Lung (tissue), 12 donors: Measurements from ENCODE around the gene LIMS2. TPM values are rescaled to one million over a fixed set of nuclear protein-coding genes. Genes with fewer than 3 reads are reported as not detected.

Experiments used
- ATAC-seq: fragments of 200-7000 bp; cut with Tn5 transposase; one replicate; pipeline ENCODE4 v1.9.1; 2020; ENCODE audit warnings: moderate number of reproducible peaks; ENCODE audit not compliant: insufficient read depth, low FRiP score
- DNase-seq, 3 donors: peaks; one replicate each; pipeline ENCODE4 v3.0.0-alpha.2; 2013 to 2017
- H3K27ac ChIP-seq, 2 donors: one replicate each; pipeline ENCODE4 v1.5.1; 2013; ENCODE audit warnings: mild to moderate bottlenecking in 2 of 2, moderate library complexity in 2 of 2, control low read depth in 1 of 2, inconsistent platforms in 1 of 2, low read depth in 1 of 2, low read length in 1 of 2
- H3K27me3 ChIP-seq, 3 donors: one replicate each; pipeline ENCODE4 v1.5.1; 2013; ENCODE audit warnings: low read length in 2 of 3; ENCODE audit not compliant: control insufficient read depth in 3 of 3, insufficient read depth in 3 of 3
- H3K36me3 ChIP-seq, 4 donors: one replicate each; pipeline ENCODE4 v1.5.1; 2013; ENCODE audit warnings: low read length in 4 of 4, mild to moderate bottlenecking in 1 of 4, moderate library complexity in 1 of 4; ENCODE audit not compliant: control insufficient read depth in 4 of 4, insufficient read depth in 4 of 4
- H3K4me1 ChIP-seq, 5 donors: one replicate each; pipeline ENCODE4 v1.5.1; 2013; ENCODE audit warnings: low read length in 5 of 5, mild to moderate bottlenecking in 2 of 5, moderate library complexity in 1 of 5; ENCODE audit not compliant: control insufficient read depth in 5 of 5, insufficient read depth in 5 of 5
- H3K4me3 ChIP-seq: one replicate; pipeline ENCODE4 v1.5.1; 2013; ENCODE audit warnings: mild to moderate bottlenecking, control low read depth, moderate library complexity
- H3K9ac ChIP-seq, 2 donors: one replicate each; pipeline ENCODE4 v1.5.1; 2013; ENCODE audit warnings: low read length in 2 of 2, control low read depth in 1 of 2; ENCODE audit not compliant: insufficient read depth in 1 of 2
- H3K9me3 ChIP-seq, 4 donors: one replicate each; pipeline ENCODE4 v1.5.1; 2013; ENCODE audit warnings: low read length in 3 of 4, mild to moderate bottlenecking in 1 of 4, moderate library complexity in 1 of 4; ENCODE audit not compliant: control insufficient read depth in 4 of 4, insufficient read depth in 3 of 4
- CTCF ChIP-seq: IDR thresholded peaks from 2 replicates; pipeline ENCODE4 v1.5.1; 2012; ENCODE audit warnings: mild to moderate bottlenecking; ENCODE audit errors: control extremely low read depth, extremely low read depth
- WGBS, 2 donors: extraction: QIAGEN DNeasy Blood & Tissue Kit; methylation state at CpG; one replicate each; pipeline ENCODE4 v1.1.7; 2013; 5-methylcytosine and 5-hydroxymethylcytosine counted together
- polyA plus RNA-seq, 2 donors: library from polyadenylated mRNA; stranded (reverse); fragments of 200-250 nt; gene quantifications; one replicate each; pipeline ENCODE4 v1.2.1, GENCODE V29; 2013
- total RNA-seq, 2 donors: library from RNA; depleted of rRNA in 1 of 2; stranded (reverse); fragments of >200 nt in 1 of 2; gene quantifications; one replicate each; pipeline ENCODE4 v1.2.1, GENCODE V29; 2014 to 2021
- donor health status: control.
- donor health status: control.
- donor health status: Bipolar disorder and iron deficiency.
- donor health status: healthy.
- donor health status: DM: yes; HTN: yes; CAD: no.

Gene LIMS2
- total and polyA plus RNA-seq, 4 donors: 22.2 to 138 (median 80.4) TPM

- Histone ChIP-seq H3K27me3 (no peaks in the 10 kb centered on the region), H3K4me3 (no peak overlapping the region), H3K9me3 (no peaks in the 10 kb centered on the region), H3K36me3 (peaks cover 5 to 29% (median 11%) of the 10 kb centered on the region in 4 donors), H3K9ac (no peak overlapping the region), H3K4me1 (peaks cover 6 to 55% (median 27%) of the 10 kb centered on the region in 5 donors), H3K27ac (no peak overlapping the region)
- TF ChIP-seq CTCF: no peak
- DNase-seq: peak; percentile 86 to 93 (median 92)
- no peak for ATAC-seq
- WGBS, 2 donors: 83 to 87% methylated on average over 9 of the region's 9 CpGs
Observed at GRCh38 chr2:127707890-127708648, 32.7 kb upstream of the LIMS2 start.

GRCh38 chr2:127706215-127706990, 31.1 kb upstream of the LIMS2 start:
- peak overlapping the region in 1 of 2 donors; percentile 74 for H3K27ac ChIP-seq
- no peaks in the 10 kb centered on the region for H3K9me3 ChIP-seq
- no peaks in the 10 kb centered on the region for H3K27me3 ChIP-seq
- WGBS, 2 donors: 90 to 91% methylated on average over 14 of the region's 14 CpGs
- H3K36me3 ChIP-seq: peaks cover 5 to 29% (median 10%) of the 10 kb centered on the region in 4 donors
- H3K4me3 ChIP-seq: no peak overlapping the region
- no peak for DNase-seq
- no peak for TF ChIP-seq CTCF
- peaks cover 8 to 65% (median 27%) of the 10 kb centered on the region in 5 donors for H3K4me1 ChIP-seq
- no peak for ATAC-seq
- H3K9ac ChIP-seq: peak overlapping the region in 1 of 2 donors; percentile 40

- Histone ChIP-seq H3K27ac (peak overlapping the region in 1 of 2 donors; percentile 37), H3K9me3 (no peaks in the 10 kb centered on the region), H3K36me3 (peaks cover 4 to 29% (median 10%) of the 10 kb centered on the region in 4 donors), H3K9ac (no peak overlapping the region), H3K4me3 (no peak overlapping the region), H3K4me1 (peaks cover 8 to 70% (median 27%) of the 10 kb centered on the region in 5 donors), H3K27me3 (no peaks in the 10 kb centered on the region)
- 66 to 74% methylated on average over 5 of the region's 5 CpGs for WGBS, 2 donors
- DNase-seq (peak in 2 of 3 donors; percentile 44 to 95), ATAC-seq (no peak)
- TF ChIP-seq CTCF: no peak
Observed at GRCh38 chr2:127705391-127706065, 30.2 kb upstream of the LIMS2 start.
